GM12878 (cell line): ENCODE data around the gene LMBRD1. TPM values are rescaled to one million over a fixed set of nuclear protein-coding genes. Genes with fewer than 3 reads are reported as not detected.

ENCODE experiments used
- polyA plus RNA-seq, 11 experiments: library from polyadenylated mRNA; depleted of rRNA in 4 of 11; unstranded in 6 of 11; stranded (reverse) in 5 of 11; fragments of >200 nt; fragmentation: Nextera tagmentation in 4 of 11; fragmentation: Illumina TruSeq in 1 of 11; extraction: Ambion mirVana in 4 of 11; extraction: Trizol in 1 of 11; gene quantifications; 1 replicate in 1 of 11; 2 replicates in 10 of 11; pipeline versions ENCODE4 v1.2.1 to v1.2.3, GENCODE V29; 2011 to 2016; ENCODE audit warnings: inconsistent platforms in 2 of 11, missing spikeins in 2 of 11, low read depth in 1 of 11
- total RNA-seq, 4 experiments: library from RNA; depleted of rRNA in 3 of 4; stranded (reverse); fragments of >200 nt in 3 of 4; fragmentation: Illumina TruSeq in 1 of 4; extraction: Trizol in 1 of 4; gene quantifications; 2 replicates each; pipeline versions ENCODE4 v1.2.1 to v1.2.3, GENCODE V29; 2013 to 2021

Gene LMBRD1
- total and polyA plus RNA-seq, 10 of the 15 experiments (the other 5 are each of a cell fraction or from before 2014, with no cell fraction given) = 20.0 to 82.1 (median 27.2) TPM

Other genes with a start within 250 kb of the LMBRD1 start
- gene COL19A1, start 69.5 kb upstream of the LMBRD1 start, total RNA-seq (2014; rRNA removed) = 4.7 and 5.8 TPM in 2 replicates
- gene COL19A1, start 69.5 kb upstream of the LMBRD1 start, total RNA-seq (2014; rRNA removed; fragmentation: Illumina TruSeq; extraction: Trizol) = 5.8 and 6.1 TPM in 2 replicates
- 4.4 and 5.6 TPM in 2 replicates for gene COL19A1, start 69.5 kb upstream of the LMBRD1 start, total RNA-seq (2021)
- gene COL19A1, start 69.5 kb upstream of the LMBRD1 start, polyA plus RNA-seq (2011; rRNA removed) = 13.5 and 20.4 TPM in 2 replicates
- 2.3 and 2.5 TPM in 2 replicates for gene COL19A1, start 69.5 kb upstream of the LMBRD1 start, polyA plus RNA-seq (2014; fragmentation: Illumina TruSeq; extraction: Trizol)
- 1 to 10 TPM; 1.1 to 1.9 TPM for gene COL19A1, start 69.5 kb upstream of the LMBRD1 start, polyA plus RNA-seq (2014; fragmentation: Nextera tagmentation; extraction: Ambion mirVana)
- gene COL19A1, start 69.5 kb upstream of the LMBRD1 start, polyA plus RNA-seq (2014; rRNA removed) = 1.8 and 2.4 TPM in 2 replicates
- gene COL19A1, start 69.5 kb upstream of the LMBRD1 start, polyA plus RNA-seq (2016; fragmentation: Nextera tagmentation; extraction: Ambion mirVana) = 1 to 10 TPM; 3.6 to 6.0 TPM